Endothelial cell of umbilical vein (primary cell): ENCODE results near the gene CRY1. TPM values are rescaled to one million over a fixed set of nuclear protein-coding genes. Genes with fewer than 3 reads are reported as not detected.

Experiments used
- BruUV-seq: library from RNA; stranded (reverse); fragments of 400-500 nt; replicated peaks from 2 replicates; lab custom pipeline; 2021; lab: Mats Ljungman, UMichigan
- CTCF ChIA-PET: fragments of 300-600, 350-600 bp; sonication (Branson Sonifier 250); formaldehyde crosslinking; loops from one replicate; lab custom pipeline; 2021; ENCODE audit warnings: antibody characterized with exemption, inconsistent platforms; lab: Charles Lee
- POLR2A ChIA-PET: fragments of 300-600, 350-600 bp; sonication (Branson Sonifier 250); formaldehyde crosslinking; loops from one replicate; lab custom pipeline; 2021; ENCODE audit warnings: antibody characterized with exemption, inconsistent platforms; lab: Charles Lee
- DNase-seq: peaks from one replicate; pipeline ENCODE4 v3.0.0-alpha.2; 2011; ENCODE audit warnings: low read depth, low spot score
- FAIRE-seq: peaks from 2 replicates; lab custom pipeline; 2011; peaks lifted over from hg19 to GRCh38; lab: Jason Lieb, UNC
- H2AFZ ChIP-seq: 2 replicates; pipeline ENCODE4 v1.6.0; 2012; ENCODE audit warnings: low read depth, low read length, control low read depth, inconsistent platforms
- H3K27ac ChIP-seq: 2 replicates; pipeline ENCODE4 v1.5.1; 2011; ENCODE audit warnings: low read depth, mild to moderate bottlenecking, control low read depth, low read length, moderate library complexity; ENCODE audit not compliant: insufficient read depth
- H3K27me3 ChIP-seq, 2 experiments: 2 replicates each; pipeline versions ENCODE4 v1.6.0 to v1.6.1; 2011; ENCODE audit warnings: low read length in 2 of 2, mixed read lengths in 1 of 2; ENCODE audit not compliant: control insufficient read depth in 2 of 2, insufficient read depth in 2 of 2
- H3K36me3 ChIP-seq, 2 experiments: 2 replicates in 1 of 2; 3 replicates in 1 of 2; pipeline ENCODE4 v1.5.1; 2011; ENCODE audit warnings: low read length in 2 of 2, mild to moderate bottlenecking in 1 of 2, moderate library complexity in 1 of 2; ENCODE audit not compliant: control insufficient read depth in 2 of 2, insufficient read depth in 2 of 2; ENCODE audit errors: extremely low read depth in 1 of 2
- H3K4me1 ChIP-seq: 3 replicates; pipeline ENCODE4 v1.5.1; 2011; ENCODE audit warnings: mild to moderate bottlenecking, low read length; ENCODE audit not compliant: control insufficient read depth, insufficient read depth; ENCODE audit errors: extremely low read depth
- H3K4me2 ChIP-seq: 2 replicates; pipeline ENCODE4 v1.6.1; 2011; ENCODE audit warnings: low read length, control low read depth, mixed read lengths; ENCODE audit not compliant: insufficient read depth
- H3K4me3 ChIP-seq, 3 experiments: fragments of 200-600 bp in 1 of 3; sonication (generic), shearing (Covaris generic) in 1 of 3; replicated peaks in 1 of 3; 2 replicates each; pipeline ENCODE4 v1.5.1; 2011 to 2016; ENCODE audit warnings: control low read depth in 3 of 3, low read length in 3 of 3, mild to moderate bottlenecking in 2 of 3, inconsistent platforms in 1 of 3, low read depth in 1 of 3, moderate library complexity in 1 of 3; ENCODE audit not compliant: insufficient read depth in 1 of 3
- H3K79me2 ChIP-seq: 2 replicates; pipeline ENCODE4 v1.6.0; 2012; ENCODE audit warnings: low read length, inconsistent platforms; ENCODE audit not compliant: control insufficient read depth, insufficient read depth
- H3K9ac ChIP-seq: replicated peaks from 2 replicates; pipeline ENCODE3; 2011; ENCODE audit warnings: low read length, control low read depth; ENCODE audit not compliant: insufficient read depth; ENCODE audit errors: extremely low read depth
- H3K9me1 ChIP-seq: replicated peaks from 3 replicates; pipeline ENCODE4 v1.6.0; 2011; ENCODE audit warnings: mild to moderate bottlenecking, low read length; ENCODE audit not compliant: control insufficient read depth, insufficient read depth; ENCODE audit errors: extremely low read depth
- H3K9me3 ChIP-seq: replicated peaks from 2 replicates; pipeline ENCODE4 v1.5.1; 2012; ENCODE audit warnings: low read length, inconsistent platforms; ENCODE audit not compliant: control insufficient read depth, insufficient read depth
- H4K20me1 ChIP-seq: replicated peaks from 2 replicates; pipeline ENCODE3; 2011; ENCODE audit warnings: mild to moderate bottlenecking, low read length; ENCODE audit not compliant: control insufficient read depth, insufficient read depth; ENCODE audit errors: extremely low read depth
- CTCF ChIP-seq, 2 donors: IDR thresholded peaks; 1 replicate in 1 of 2; 2 replicates in 1 of 2; pipeline ENCODE4 v1.5.1; 2011; ENCODE audit warnings: low read length in 2 of 2, mild to moderate bottlenecking in 2 of 2, moderate library complexity in 2 of 2, control low read depth in 1 of 2, inconsistent platforms in 1 of 2, low read depth in 1 of 2; ENCODE audit not compliant: insufficient read depth in 1 of 2; ENCODE audit errors: extremely low read depth in 1 of 2
- EZH2 ChIP-seq: IDR thresholded peaks from 2 replicates; pipeline ENCODE4 v1.6.1; 2012; ENCODE audit warnings: borderline replicate concordance, low read depth, mild to moderate bottlenecking, moderate library complexity, low read length, inconsistent platforms; ENCODE audit not compliant: severe bottlenecking
- FOS ChIP-seq: IDR thresholded peaks from 2 replicates; pipeline ENCODE4 v1.6.1; 2011; ENCODE audit warnings: mild to moderate bottlenecking, low read length, moderate library complexity, borderline replicate concordance; ENCODE audit not compliant: insufficient read depth
- GATA2 ChIP-seq: IDR thresholded peaks from 2 replicates; pipeline ENCODE4 v1.7.0; 2011; ENCODE audit warnings: low read depth, mild to moderate bottlenecking, moderate library complexity, mixed read lengths, low read length; ENCODE audit not compliant: insufficient read length, insufficient read depth
- JUN ChIP-seq: IDR thresholded peaks from 2 replicates; pipeline ENCODE4 v1.6.1; 2011; ENCODE audit warnings: borderline replicate concordance, low read depth; ENCODE audit not compliant: insufficient read length, insufficient read depth
- MAX ChIP-seq: IDR thresholded peaks from 2 replicates; pipeline ENCODE4 v1.6.1; 2011; ENCODE audit not compliant: insufficient read depth, insufficient read length
- MYC ChIP-seq: IDR thresholded peaks from one replicate; pipeline ENCODE4 v1.6.1; 2011; ENCODE audit warnings: mild to moderate bottlenecking, low read depth, low read length
- POLR2A ChIP-seq: IDR thresholded peaks from 2 replicates; pipeline ENCODE4 v1.6.1; 2012; ENCODE audit warnings: low read depth, mild to moderate bottlenecking, control low read depth, low read length
- POLR2AphosphoS5 ChIP-seq: IDR thresholded peaks from 2 replicates; pipeline ENCODE4 v1.6.1; 2012; ENCODE audit warnings: low read depth, mild to moderate bottlenecking, control low read depth, low read length, moderate library complexity; ENCODE audit not compliant: insufficient read depth
- dilution Hi-C: fragments of 300-500 bp; cut with MboI; formaldehyde crosslinking; loops from one replicate; pipeline ENCODE4 v1.15.0; 2019; ENCODE audit warnings: low sequenced_read_pairs; ENCODE audit not compliant: extremely low pct_ligation_motif_present
- intact Hi-C: fragments of 100-400 bp; cut with micrococcal nuclease; formaldehyde crosslinking; loops from one replicate; pipeline ENCODE4 v1.10.0; 2022
- polyA plus RNA-seq, 4 experiments: library from polyadenylated mRNA; depleted of rRNA in 3 of 4; stranded (reverse) in 3 of 4; unstranded in 1 of 4; fragments of >200 nt; gene quantifications; 2 replicates each; pipeline versions ENCODE4 v1.2.1 to v1.2.3, GENCODE V29; 2011 to 2012; ENCODE audit warnings: missing spikeins in 1 of 4
- total RNA-seq: library from RNA; stranded (reverse); gene quantifications from 2 replicates; pipeline ENCODE4 v1.2.3, GENCODE V29; 2021

CRY1 gene
- total and polyA plus RNA-seq, 2 donors (not counting 3 experiments of a cell fraction or from before 2014, with no cell fraction given): 11.4 to 21.0 TPM

GRCh38 chr12:107042801-107043200 is 50.5 kb downstream of the CRY1 start:
- intact Hi-C loops: no loop called here
- no peaks in the 10 kb centered on the region for H3K9me3 ChIP-seq
- no peak overlapping the region for H3K9ac ChIP-seq
- no peaks in the 10 kb centered on the region for H3K27me3 ChIP-seq
- no peak for TF ChIP-seq POLR2AphosphoS5
- no peak for TF ChIP-seq FOS
- no peak for TF ChIP-seq GATA2
- no peak for TF ChIP-seq EZH2
- no peak for TF ChIP-seq MYC
- TF ChIP-seq POLR2A: no peak
- TF ChIP-seq MAX: no peak
- TF ChIP-seq CTCF (IDR thresholded peaks at IDR 0.05; ENCODE audit: extremely low read depth in 1 of 2, insufficient read depth in 1 of 2, low read depth in 1 of 2, low read length in 2 of 2): no peak
- TF ChIP-seq JUN: no peak
- no peak overlapping the region for H3K4me3 ChIP-seq
- no peak overlapping the region for H3K27ac ChIP-seq
- no peaks in the 10 kb centered on the region for H3K9me1 ChIP-seq
- H4K20me1 ChIP-seq: no peaks in the 10 kb centered on the region
- no peak overlapping the region for H2AFZ ChIP-seq
- no peak overlapping the region for H3K4me2 ChIP-seq
- peaks cover 3% of the 10 kb centered on the region for H3K79me2 ChIP-seq
- FAIRE-seq (no peak), DNase-seq (no peak)
- dilution Hi-C loops: no loop called here
- ChIA-PET CTCF (no interaction called here), POLR2A (no interaction called here)
- BruUV-seq: no TSS peak
- no peaks in the 10 kb centered on the region for H3K4me1 ChIP-seq
- no peaks in the 10 kb centered on the region for H3K36me3 ChIP-seq
